A549 treated with ZK216348 at 1 μM for 4 hours (cell line): ENCODE data around the gene CCDC185. TPM values are rescaled to one million over a fixed set of nuclear protein-coding genes. Genes with fewer than 3 reads are reported as not detected.

ENCODE experiments used
- total RNA-seq: library from RNA; stranded (reverse); fragments of 200-300 nt; extraction: Qiagen RNA extraction; gene quantifications from 5 replicates; pipeline ENCODE4 v1.2.3, GENCODE V29; 2022; ENCODE audit warnings: low read depth

Gene CCDC185
- total RNA-seq = 0.07 to 0.12 TPM in 2 of 5 replicates, not detected in the others

GRCh38 chr1:223393275-223394214, at the start of gene CCDC185:
Gene CCDC185 (plus strand): TSS chr1:223393415. CDS start chr1:223393476, 61 bp downstream.

GRCh38 chr1:223363856-223364684, 29.1 kb upstream of the CCDC185 start, which contains the start of gene SUSD4:
Gene SUSD4 (minus strand): TSS chr1:223364176. CDS start chr1:223363425, 751 bp downstream.

Other genes starting within 250 kb of the CCDC185 start
- gene SUSD4, start 29.2 kb upstream of the CCDC185 start, total RNA-seq = 0.19 to 0.79 TPM (median 0.72 TPM) in 5 replicates